Measurements from ENCODE around the gene LPP.

The LPP gene

DNA sequence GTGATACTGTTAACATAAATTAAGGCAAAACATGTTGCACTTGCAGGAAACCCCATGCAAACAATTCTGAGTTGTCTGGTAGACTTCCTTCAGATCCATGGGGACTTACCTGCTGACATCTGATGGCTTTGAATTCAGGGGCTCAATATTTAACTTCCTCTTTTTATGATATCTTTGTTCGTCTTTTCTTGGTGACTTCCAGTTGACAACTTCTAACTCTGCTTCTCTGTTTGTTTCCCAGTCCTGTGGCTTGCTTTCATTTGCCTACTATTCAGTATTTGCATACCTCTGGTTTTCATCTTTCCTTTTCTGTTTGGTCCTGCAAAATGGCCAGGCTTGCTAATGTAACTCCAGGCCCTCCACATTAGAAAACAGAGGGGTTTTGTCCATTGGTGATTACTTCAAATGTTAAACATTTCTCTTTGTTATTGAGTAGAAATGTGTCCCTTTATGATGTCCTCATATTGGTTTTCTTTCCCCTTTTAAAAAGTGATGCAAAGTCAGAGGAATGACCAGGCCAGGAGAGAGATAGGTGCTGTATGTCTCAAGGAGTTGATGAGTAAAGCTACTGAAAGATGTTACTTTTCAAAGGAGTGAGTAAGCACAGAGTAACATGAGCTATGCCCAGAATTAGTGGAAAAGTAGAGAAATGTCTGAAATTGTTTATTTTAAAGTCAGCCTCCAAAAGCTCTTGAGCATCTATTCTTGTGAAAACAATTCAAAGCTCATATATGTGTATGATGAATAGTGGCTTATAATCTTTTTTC, 335.9 kb downstream of the LPP start:
- no peak for FAIRE-seq

- FAIRE-seq, result no peak
These were observed 336.5 kb downstream of the LPP start for GRCh38 chr3:188490416-188490815.

DNA sequence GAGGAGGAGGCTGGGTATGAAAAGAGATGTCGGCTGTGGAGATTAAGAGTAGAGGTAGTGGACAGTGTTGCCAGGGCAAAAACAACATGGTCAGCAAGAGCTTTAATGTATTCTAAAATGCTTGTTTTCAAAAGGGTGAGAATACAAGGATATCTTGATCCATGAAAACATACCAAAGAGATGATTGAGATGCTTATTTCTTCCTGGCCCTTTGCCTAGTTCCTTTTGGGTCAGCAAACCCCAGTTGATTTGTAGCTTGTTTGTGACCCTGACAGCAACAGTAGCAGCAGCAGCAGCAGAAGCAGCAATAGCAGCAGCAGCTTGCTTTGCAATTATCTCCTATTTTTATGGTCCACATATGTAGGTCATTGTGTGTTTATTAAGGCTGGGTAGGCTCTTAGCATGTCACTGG, 337.3 kb downstream of the LPP start:
- no peak for FAIRE-seq

GRCh38 chr3:188496390-188496789, 342.4 kb downstream of the LPP start:
- FAIRE-seq, result no peak

GRCh38 chr3:188497021-188497420, 343.1 kb downstream of the LPP start:
- FAIRE-seq, result no peak

GRCh38 chr3:188503647-188504046, 349.7 kb downstream of the LPP start:
- no peak for FAIRE-seq

GRCh38 chr3:188505151-188505550, 351.2 kb downstream of the LPP start:
- FAIRE-seq, result no peak

DNA sequence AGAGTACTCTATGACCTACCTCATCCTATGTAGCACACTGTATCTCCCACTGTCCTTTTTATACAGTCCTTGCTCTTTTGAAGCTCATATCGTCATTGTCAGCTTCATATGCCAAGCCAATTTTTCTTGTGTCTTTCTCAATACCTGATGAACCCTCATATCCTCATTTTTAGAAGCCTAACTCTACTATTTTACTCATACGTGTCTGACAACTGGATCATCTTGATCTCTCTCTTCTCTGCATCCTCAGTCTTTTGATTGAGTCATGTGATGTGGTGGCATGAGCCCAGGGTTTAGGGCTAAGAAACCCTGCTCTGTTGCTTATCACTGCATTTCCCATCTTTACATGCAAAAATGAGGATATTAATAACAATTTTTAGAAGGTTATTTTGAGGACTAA, 352.0 kb downstream of the LPP start:
- no peak for FAIRE-seq

- FAIRE-seq, result no peak
These were observed 352.5 kb downstream of the LPP start for GRCh38 chr3:188506446-188506845.

GRCh38 chr3:188507244-188507720, 353.3 kb downstream of the LPP start:
- no peak for FAIRE-seq

DNA sequence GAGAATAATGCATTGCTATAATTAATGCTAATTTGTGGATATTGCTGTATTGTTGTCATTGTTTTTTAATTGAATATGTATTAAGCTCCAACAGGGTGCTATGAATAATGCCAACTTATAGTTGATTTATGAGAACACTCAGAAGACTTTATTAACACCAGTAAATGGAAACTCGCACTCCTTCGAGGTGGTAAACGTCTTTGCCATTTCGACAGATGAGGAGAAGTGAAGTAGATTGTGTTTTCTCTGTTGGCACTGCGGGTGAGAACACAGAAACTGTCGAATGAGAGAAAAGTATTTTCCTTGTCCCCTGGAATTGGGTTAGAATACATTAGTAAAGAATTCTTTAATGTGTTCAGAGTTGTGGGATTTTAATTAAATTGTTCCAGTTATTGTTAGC, 354.5 kb downstream of the LPP start:
- no peak for FAIRE-seq

DNA sequence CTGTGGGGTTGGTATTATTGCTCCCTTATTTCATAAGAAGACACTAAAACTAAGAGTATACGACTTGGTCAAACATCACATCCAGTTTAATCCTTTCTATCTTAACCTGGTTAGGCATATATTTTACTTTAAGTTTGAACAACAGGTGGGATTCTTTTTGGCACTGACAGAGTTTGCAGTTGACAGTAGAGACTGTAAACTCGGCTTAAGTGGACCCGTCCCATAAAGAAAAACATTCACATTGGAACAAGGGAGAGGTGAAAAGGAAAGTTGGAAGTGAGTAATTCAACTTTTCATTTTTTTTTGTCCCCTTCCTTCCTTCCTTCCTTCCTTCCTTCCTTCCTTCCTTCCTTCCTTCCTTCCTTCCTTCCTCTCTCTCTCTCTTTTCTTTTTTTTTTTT, 355.4 kb downstream of the LPP start:
- FAIRE-seq, result no peak

GRCh38 chr3:188510366-188510765, 356.4 kb downstream of the LPP start:
- no peak for FAIRE-seq

- FAIRE-seq, result no peak
These were observed 359.8 kb downstream of the LPP start for GRCh38 chr3:188513662-188514328.

- FAIRE-seq, result no peak
These were observed 362.6 kb downstream of the LPP start for GRCh38 chr3:188516515-188516914.

GRCh38 chr3:188518416-188518815, 364.5 kb downstream of the LPP start:
- FAIRE-seq, result no peak

GRCh38 chr3:188518835-188519452, 365.0 kb downstream of the LPP start:
- no peak for FAIRE-seq

DNA sequence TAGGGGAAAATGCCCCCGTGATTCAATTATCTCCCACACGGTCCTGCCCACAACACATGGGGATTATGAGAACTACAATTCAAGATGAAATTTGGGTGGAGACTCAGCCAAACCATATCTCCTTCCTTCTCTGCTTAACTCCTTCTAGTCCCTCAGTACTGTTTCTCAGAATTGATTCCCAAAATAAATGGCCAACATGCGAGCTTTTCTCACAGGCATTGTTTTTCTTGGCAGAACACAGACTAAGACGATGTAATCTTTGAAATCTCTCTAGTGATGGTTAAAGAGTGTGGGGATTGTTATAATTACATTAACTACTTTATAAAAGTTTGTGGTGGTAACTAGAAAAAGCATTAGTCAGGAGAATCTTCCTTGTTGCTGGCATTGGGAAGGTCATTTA, 366.5 kb downstream of the LPP start:
- FAIRE-seq, result no peak

DNA sequence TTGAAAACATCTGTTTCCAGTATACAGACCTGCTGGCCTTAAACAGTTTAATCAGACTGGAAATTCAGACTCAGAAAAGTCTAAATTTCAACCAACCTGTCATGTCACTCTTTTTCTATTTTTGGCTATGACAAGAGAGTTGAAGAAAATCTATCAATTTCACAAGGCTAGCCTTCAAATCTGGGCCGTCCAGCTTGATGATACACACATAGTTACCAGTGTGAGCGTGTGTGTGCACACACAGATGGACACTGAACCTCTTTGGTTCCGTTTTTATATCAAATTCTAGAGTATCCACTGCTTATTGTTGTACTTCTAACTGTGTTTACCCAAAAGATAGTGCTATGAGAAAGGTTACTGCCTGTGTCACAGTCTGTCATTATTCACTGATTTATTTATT, 368.2 kb downstream of the LPP start:
- FAIRE-seq, result no peak

- no peak for FAIRE-seq
These were observed 369.3 kb downstream of the LPP start for GRCh38 chr3:188523291-188523690.

DNA sequence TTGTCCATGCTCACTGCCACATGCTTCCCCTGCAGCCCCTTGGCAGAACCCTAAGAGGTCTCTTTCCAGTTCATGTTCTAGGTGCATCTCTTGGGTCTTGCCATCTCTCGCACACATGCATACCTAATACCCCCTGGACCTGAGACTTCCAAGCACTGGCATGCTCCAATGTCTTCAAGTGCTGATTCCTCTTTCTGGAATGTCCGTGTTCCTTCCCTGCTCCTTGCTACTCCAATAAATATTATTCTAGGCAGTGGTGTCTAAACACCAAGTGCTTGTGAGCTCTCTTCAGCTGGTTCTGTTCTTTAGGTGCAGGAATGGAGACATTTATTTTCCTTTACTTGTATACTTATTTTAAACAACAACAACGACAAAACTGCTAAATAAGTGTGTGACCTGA, 370.1 kb downstream of the LPP start:
- FAIRE-seq, result no peak

DNA sequence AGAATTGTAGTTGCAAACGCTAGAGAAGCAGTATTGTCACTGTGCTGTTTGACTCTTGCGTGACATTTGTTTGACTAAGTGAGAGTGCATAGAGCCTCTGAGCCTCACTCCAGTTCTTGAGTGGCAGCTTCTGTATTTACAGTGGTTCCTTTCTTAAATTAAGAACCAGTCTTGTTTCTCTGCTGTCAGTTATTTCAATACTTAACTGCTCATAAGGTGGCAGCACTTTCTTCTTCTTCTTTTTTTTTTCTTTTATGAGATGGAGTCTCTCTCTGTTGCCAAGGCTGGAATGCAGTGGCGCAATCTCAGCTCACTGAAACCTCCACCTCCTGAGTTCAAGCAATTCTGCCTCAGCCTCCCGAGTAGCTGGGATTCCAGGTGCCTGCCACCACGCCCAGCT, 372.1 kb downstream of the LPP start:
- no peak for FAIRE-seq

GRCh38 chr3:188527389-188527788, 373.4 kb downstream of the LPP start:
- FAIRE-seq, result no peak

GRCh38 chr3:188528396-188528795, 374.4 kb downstream of the LPP start:
- no peak for FAIRE-seq
